GM12872 (cell line): ENCODE results near the gene EXD3.

ENCODE experiments used
- TF ChIP-seq, protein P1 (sequence below): IDR thresholded peaks from 3 replicates; pipeline ENCODE4 v1.5.1; 2011; ENCODE audit warnings: low read depth, mild to moderate bottlenecking, low read length, moderate library complexity; ENCODE audit not compliant: insufficient read depth

The EXD3 gene

GRCh38 chr9:137437691-137438590 is 15.0 kb upstream of the EXD3 start:
- TF ChIP-seq, protein P1, sequence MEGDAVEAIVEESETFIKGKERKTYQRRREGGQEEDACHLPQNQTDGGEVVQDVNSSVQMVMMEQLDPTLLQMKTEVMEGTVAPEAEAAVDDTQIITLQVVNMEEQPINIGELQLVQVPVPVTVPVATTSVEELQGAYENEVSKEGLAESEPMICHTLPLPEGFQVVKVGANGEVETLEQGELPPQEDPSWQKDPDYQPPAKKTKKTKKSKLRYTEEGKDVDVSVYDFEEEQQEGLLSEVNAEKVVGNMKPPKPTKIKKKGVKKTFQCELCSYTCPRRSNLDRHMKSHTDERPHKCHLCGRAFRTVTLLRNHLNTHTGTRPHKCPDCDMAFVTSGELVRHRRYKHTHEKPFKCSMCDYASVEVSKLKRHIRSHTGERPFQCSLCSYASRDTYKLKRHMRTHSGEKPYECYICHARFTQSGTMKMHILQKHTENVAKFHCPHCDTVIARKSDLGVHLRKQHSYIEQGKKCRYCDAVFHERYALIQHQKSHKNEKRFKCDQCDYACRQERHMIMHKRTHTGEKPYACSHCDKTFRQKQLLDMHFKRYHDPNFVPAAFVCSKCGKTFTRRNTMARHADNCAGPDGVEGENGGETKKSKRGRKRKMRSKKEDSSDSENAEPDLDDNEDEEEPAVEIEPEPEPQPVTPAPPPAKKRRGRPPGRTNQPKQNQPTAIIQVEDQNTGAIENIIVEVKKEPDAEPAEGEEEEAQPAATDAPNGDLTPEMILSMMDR = no peak

DNA sequence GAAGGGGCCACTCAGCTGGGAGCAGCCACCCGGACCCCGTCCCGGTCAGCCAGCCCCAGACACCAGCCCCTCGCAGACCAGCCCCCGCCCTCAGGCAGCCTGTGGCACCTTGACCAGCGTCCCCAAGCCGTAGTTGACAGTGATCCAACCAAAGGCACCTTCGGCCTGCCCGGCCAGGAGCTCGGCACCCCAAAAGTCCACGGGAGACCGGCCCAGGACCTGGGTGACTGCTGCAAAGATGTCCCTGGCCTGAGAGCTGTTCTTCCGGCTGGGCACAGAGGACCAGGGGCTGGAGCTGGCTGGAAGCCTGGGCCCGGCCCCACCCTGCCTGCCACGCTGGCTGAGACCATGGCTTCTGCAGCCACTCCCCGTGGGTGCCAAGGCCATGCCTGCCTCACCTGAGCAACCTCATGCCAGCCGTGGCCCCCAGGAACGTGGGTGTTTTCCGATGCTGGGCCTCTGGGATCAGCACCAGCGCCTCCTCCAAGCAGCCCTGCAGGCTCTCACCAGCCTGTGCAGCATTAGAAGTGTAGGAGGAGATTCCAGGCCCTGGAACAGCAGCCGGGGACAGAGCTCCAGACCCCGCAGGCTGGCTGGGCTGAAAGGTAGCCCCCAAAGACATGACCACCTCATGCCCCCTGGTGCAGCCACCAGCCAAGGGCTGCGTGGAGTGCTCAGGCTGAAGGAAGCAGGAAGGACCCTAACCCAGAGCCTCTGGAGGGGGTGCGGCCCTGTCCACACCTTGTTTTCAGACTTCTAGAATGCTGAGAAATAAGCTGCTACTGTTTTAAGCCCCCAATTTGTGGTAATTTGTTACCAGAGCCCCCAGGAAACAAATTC is 14.0 kb upstream of the EXD3 start:
- TF ChIP-seq, protein P1 = no peak

DNA sequence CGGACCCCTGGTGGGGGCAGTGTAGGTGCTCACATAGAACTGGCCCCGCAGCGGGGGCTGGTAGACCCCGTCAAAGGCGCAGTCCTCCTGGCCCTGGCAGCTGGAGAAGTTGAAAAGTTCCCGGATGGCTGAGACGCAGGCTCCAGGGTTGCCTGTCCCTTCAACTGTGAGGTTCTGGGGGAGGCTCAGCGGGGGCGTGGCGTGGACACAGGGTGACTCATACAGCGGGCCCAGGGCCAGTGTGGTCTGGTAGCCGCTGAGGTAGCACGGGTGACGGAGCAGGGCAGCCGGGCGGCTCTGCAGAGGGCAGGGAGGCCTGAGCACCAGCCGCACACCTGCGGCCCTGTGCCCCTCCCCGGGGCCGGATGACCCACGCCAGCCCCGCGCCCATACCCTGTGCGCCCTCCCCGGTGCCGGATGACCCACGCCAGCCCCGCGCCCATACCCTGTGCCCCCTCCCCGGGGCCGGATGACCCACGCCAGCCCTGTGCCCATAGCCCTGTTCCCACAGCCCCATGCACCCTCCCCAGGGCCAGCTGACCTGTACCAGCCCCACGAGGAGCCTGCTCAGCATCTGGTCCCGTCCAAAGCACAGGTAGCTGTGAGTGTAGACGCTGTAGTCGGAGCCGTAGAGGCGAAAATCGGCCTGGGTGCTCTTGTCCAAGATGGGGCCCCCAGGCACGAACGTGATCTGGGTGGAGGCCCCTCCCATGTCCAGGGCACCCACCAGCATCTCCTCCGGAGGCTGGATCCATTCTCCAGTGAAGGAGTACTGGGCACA is 13.2 kb upstream of the EXD3 start:
- TF ChIP-seq, protein P1 = no peak

DNA sequence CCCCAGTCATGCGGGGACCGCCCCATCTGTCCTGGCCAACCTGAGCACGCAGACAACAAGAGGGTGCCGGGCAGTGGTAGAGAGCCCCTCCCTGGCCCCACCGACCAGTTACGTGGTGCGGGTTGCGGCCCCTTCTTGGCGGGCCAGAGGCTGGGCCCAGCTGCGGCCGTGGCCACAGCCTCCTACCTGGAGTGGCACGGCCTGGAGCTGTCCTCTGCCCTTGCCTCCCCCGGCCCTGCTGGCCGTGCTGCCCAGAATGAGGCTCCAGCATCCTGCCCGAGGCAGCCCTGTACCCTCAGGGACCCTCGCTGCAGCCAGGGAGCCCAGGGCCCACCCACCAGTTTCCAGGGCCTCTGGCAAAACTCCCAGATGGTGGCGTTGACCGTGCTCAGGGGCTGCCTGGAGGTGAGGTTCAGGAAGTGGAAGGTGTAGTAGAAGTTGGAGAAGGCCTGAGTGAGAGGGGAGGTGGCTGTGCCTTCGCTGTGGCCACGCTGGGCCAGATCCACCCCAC is 12.5 kb upstream of the EXD3 start:
- TF ChIP-seq, protein P1 = no peak

- TF ChIP-seq, protein P1 = no peak
Observed at GRCh38 chr9:137434498-137435380, 11.8 kb upstream of the EXD3 start.

GRCh38 chr9:137433916-137434431 is 11.0 kb upstream of the EXD3 start:
- TF ChIP-seq, protein P1 = no peak
